ENCODE results near the gene ADGRG3. TPM values are rescaled to one million over a fixed set of nuclear protein-coding genes. Genes with fewer than 3 reads are reported as not detected.

ADGRG3 gene
- total and polyA plus RNA-seq, 8 donors = 0.46 to 50.2 (median 1.7) TPM; not detected in 2

DNA sequence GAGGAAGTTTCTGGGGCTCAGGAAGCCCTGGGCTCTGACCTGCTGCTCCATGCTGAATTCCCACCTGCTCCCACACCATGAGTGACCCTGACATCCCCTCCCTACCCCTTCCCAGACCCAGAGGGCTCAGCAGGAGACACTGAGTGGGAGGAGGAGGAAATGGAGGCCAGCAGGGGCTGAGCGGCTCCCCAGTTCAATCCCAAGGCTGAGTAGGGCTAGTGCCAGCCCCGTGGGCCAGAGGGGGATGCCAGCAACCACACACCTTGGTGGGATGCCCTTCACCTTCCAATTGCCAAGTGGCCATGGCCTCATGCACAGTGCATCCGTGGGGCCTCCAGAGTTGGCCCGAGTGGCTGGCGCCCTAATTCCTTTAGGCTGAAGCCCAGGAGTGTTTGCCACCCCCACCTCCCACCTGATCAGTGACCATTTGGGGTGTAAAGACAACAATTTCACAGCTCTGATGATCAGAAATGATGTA is 1.0 kb upstream of the ADGRG3 start:
- WGBS, 5 donors = 70 to 85% (median 71%) methylated on average over 3 to 5 of the region's 5 CpGs
- Histone ChIP-seq H3K9me3 (no peaks in the 10 kb centered on the region), H3K4me3 (no peak overlapping the region), H3K27ac (peak overlapping the region in 2 of 5 donors; percentile 55 to 60), H3K27me3 (no peaks in the 10 kb centered on the region), H3K4me1 (no peaks in the 10 kb centered on the region), H3K36me3 (peaks cover 14 to 33% (median 29%) of the 10 kb centered on the region in 4 donors)
- DNase-seq = no peak
- intact Hi-C loops (cut with DNase I; ENCODE audit: low total_unique reads) = no loop called here
- TF ChIP-seq POLR2A (IDR thresholded peaks at IDR 0.05) (no peak), POLR2AphosphoS5 (IDR thresholded peaks at IDR 0.05) (no peak), EP300 (IDR thresholded peaks at IDR 0.05) (no peak)
- TF ChIP-seq, protein P1, sequence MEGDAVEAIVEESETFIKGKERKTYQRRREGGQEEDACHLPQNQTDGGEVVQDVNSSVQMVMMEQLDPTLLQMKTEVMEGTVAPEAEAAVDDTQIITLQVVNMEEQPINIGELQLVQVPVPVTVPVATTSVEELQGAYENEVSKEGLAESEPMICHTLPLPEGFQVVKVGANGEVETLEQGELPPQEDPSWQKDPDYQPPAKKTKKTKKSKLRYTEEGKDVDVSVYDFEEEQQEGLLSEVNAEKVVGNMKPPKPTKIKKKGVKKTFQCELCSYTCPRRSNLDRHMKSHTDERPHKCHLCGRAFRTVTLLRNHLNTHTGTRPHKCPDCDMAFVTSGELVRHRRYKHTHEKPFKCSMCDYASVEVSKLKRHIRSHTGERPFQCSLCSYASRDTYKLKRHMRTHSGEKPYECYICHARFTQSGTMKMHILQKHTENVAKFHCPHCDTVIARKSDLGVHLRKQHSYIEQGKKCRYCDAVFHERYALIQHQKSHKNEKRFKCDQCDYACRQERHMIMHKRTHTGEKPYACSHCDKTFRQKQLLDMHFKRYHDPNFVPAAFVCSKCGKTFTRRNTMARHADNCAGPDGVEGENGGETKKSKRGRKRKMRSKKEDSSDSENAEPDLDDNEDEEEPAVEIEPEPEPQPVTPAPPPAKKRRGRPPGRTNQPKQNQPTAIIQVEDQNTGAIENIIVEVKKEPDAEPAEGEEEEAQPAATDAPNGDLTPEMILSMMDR (IDR thresholded peaks at IDR 0.05) = no peak

DNA sequence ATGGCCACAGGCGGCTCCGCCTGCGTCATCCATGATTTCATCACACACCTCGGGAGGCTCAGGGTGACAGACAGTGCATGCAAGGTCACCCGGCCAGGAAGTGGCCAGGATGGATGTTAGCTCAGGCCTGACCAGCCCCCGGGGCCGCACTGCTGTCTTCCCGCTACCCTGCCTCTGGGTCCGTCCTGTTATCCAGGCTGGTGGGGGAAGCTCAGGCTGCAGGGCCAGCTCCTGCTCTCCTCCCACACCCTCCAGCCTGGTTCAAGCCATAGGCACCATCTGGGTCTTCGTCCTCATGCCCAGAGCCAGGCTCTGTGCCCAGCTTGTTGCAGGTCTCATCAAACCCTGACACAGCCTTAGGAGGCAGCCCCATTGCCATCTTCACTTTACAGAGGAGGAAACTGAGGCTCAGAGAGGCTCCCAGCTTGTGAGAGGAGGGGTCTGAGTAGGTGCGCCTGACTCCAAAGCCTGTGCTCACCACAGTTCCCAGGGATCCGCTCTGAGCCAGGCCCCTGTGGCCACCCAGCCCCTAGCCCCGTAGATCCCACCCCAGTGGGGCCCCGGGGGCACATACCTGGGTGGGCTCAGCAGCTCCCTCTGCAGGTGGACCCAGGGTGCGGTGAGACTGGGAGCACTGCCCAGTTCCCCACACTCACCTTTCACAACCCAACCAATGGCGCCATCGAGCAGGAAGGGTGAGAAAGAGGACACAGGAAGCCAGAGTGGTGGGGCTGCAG is 412 bp upstream of the ADGRG3 start:
- H3K4me3 ChIP-seq = no peak overlapping the region
- TF ChIP-seq, protein P1 (IDR thresholded peaks at IDR 0.05) = no peak
- TF ChIP-seq POLR2A (IDR thresholded peaks at IDR 0.05) (no peak), POLR2AphosphoS5 (IDR thresholded peaks at IDR 0.05) (peak in 1 of 3 donors; percentile 21), EP300 (IDR thresholded peaks at IDR 0.05) (no peak)
- H3K4me1 ChIP-seq = no peaks in the 10 kb centered on the region

DNA sequence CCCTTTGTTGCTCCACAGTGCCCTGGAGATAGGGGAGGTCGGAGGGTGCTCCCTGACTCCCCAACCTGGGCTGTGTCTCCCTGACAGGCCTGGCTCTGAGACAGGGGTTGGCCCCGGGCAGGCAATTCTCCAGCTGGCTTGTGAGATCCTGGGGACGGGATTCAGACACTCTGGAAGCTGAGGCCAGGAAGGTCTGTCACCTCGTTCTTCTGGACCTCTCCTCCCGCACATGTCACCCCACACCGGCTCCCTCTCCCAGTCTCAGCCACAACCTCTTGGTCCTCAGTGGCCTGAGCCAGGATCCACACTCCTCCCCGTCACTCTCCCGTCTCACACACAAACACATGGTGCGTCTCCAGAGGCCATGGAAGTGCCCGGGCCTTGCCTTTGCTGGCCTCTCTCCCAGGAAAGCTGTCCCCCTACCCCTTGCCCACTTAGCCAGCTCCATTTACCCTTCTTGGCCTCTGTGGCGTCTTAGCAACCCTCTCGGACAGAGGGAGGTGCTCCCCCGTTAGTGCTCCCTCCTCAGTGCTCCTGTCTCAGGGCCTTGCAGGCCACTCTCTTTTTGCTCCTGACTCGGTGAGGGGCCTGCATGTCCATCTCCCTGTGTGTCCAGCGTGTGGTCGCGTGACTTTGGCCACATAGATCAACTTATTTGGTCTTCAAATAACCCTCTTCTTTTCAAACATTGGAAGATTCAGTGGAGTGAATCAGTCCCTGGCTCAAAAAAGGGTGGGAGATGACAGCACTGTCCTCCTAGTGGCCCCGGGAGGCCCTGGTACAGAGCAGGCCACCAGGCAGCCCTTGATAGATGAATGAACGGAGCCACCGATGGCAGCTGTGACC is 747 bp downstream of the ADGRG3 start:
- Histone ChIP-seq H3K4me3 (peak overlapping the region in 1 of 4 donors; percentile 29), H3K27me3 (peaks cover 0 to 9% (median 0%) of the 10 kb centered on the region in 3 donors), H3K4me1 (no peaks in the 10 kb centered on the region), H3K36me3 (peaks cover 0 to 15% (median 11%) of the 10 kb centered on the region in 4 donors), H3K27ac (peak overlapping the region in 2 of 5 donors; percentile 59 to 60), H3K9me3 (no peaks in the 10 kb centered on the region)
- DNase-seq = no peak
- TF ChIP-seq POLR2A (IDR thresholded peaks at IDR 0.05) (no peak), POLR2AphosphoS5 (IDR thresholded peaks at IDR 0.05) (no peak), EP300 (IDR thresholded peaks at IDR 0.05) (no peak)
- TF ChIP-seq, protein P1 (IDR thresholded peaks at IDR 0.05) = no peak
- intact Hi-C loops (cut with DNase I; ENCODE audit: low total_unique reads) = no loop called here
- 80 to 86% (median 83%) methylated on average over 20 of the region's 20 CpGs for WGBS, 5 donors

More for the DNA sequence above, 412 bp upstream of the ADGRG3 start:
- intact Hi-C loops (cut with DNase I; ENCODE audit: low total_unique reads) = no loop called here
- Histone ChIP-seq H3K27me3 (peaks cover 0 to under 1% (median 0%) of the 10 kb centered on the region in 3 donors), H3K9me3 (no peaks in the 10 kb centered on the region), H3K36me3 (peaks cover 11 to 27% (median 23%) of the 10 kb centered on the region in 4 donors), H3K27ac (peak overlapping the region in 2 of 5 donors; percentile 59 to 60)
- DNase-seq = peak; percentile 41 to 54
- WGBS, 5 donors = 56 to 71% (median 67%) methylated on average over 6 to 17 of the region's 17 CpGs

DNA sequence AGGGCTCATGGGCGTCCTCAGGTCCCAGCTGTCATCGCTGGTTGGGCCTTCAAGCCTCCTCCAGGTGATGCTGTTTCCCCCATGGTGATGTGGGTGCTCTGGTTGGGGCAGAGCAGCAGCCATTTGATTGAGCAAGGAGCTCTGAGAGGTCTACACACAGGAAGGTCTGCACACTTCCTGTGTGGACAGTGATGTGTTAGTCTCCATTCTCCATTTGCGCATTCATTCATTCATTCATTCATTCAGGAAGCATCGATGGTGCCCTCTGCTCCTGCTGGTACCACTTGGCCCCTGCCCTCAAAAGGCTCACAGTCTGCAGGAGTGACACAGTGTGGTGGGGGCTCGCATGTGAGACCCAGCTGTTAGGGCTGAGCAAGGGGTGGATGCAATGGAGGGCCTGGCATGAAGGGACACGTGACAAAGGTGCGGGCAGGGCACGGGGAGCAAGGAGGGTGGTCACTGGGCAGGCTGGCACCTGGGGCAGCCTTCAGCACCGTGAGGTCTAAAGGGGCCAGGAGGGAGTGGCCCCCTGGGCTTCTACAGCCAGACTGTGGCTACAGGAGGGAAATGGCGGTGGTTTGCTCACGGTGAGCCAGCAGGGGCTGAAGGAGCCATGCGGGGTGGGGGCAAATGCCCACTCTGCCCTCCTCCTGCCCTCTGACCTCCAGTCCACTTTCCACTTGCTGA is 1.5 kb downstream of the ADGRG3 start:
- Histone ChIP-seq H3K36me3 (peaks cover 0 to 8% (median 4%) of the 10 kb centered on the region in 4 donors), H3K9me3 (no peaks in the 10 kb centered on the region), H3K4me3 (peak overlapping the region in 1 of 4 donors; percentile 29), H3K27ac (peak overlapping the region in 1 of 5 donors; percentile 59), H3K4me1 (no peaks in the 10 kb centered on the region), H3K27me3 (peaks cover 0 to 9% (median 0%) of the 10 kb centered on the region in 3 donors)
- TF ChIP-seq POLR2A (IDR thresholded peaks at IDR 0.05) (no peak), EP300 (IDR thresholded peaks at IDR 0.05) (no peak)
- WGBS, 5 donors = 78 to 86% (median 81%) methylated on average over 11 to 12 of the region's 12 CpGs
- no peak for DNase-seq
- intact Hi-C loops (cut with DNase I; ENCODE audit: low total_unique reads) = no loop called here

Data from stomach (tissue), 9 donors.